ENCODE measurements around the gene MICALL2. TPM values are rescaled to one million over a fixed set of nuclear protein-coding genes. Genes with fewer than 3 reads are reported as not detected.

The MICALL2 gene
- total RNA-seq, 4 donors from 2014 or later: 9.1 to 18.3 (median 14.6) TPM

DNA sequence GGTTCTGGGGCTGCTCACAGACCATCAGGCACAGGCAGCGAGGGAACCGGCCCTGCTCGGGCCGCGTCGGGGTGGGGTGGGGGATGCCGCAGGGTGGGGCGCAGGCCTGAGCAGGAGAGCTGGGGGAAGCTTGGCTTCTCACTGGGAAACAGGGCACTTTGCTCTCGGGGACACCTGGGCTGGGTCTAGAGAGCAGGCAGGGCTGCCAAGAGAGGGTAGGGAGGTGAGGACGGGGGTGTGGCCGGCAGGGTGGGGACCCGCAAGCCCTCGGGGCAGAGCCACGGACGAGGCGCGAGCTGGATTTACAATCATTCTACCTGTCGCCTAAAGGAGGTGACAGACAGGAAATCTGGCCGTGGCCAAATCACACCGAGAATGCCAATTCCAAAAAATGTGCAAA is 33.9 kb upstream of the MICALL2 start:
- Histone ChIP-seq H3K4me1 (no peaks in the 10 kb centered on the region), H3K9me3 (no peaks in the 10 kb centered on the region), H3K27me3 (no peaks in the 10 kb centered on the region), H3K27ac (replicated peaks in 1 of 4) (no peak overlapping the region), H3K4me3 (no peak overlapping the region), H3K36me3 (peaks cover 56 to 100% (median 99%) of the 10 kb centered on the region in 4 donors)
- intact Hi-C loops (cut with DNase I): no loop called here
- DNase-seq (ENCODE audit: extremely low spot score): no peak
- no peak for TF ChIP-seq POLR2A (IDR thresholded peaks at IDR 0.05; ENCODE audit: low read depth)
- no peak for TF ChIP-seq POLR2AphosphoS5 (IDR thresholded peaks at IDR 0.05)
- WGBS: 93% methylated on average over 20 of the region's 20 CpGs

DNA sequence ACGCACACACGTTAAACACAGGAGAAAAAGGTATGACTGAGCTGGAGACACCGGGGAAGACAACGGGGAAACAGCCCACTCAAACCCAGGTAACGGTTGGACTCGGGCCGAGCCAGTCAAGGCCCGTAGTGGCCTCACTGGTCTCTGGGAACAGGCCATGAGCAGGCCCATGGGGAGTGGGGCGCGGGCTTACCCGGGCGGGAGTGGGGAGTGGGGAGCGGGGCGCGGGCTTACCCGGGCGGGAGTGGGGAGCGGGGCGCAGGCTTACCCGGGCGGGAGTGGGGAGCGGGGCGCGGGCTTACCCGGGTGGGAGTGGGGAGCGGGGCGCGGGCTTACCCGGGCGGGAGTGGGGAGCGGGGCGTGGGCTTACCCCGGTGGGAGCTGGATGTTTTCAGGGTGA is 33.4 kb upstream of the MICALL2 start:
- TF ChIP-seq POLR2AphosphoS5 (IDR thresholded peaks at IDR 0.05) (no peak), EP300 (IDR thresholded peaks at IDR 0.05) (no peak), POLR2A (IDR thresholded peaks at IDR 0.05; ENCODE audit: low read depth) (no peak)
- TF ChIP-seq, protein P1, sequence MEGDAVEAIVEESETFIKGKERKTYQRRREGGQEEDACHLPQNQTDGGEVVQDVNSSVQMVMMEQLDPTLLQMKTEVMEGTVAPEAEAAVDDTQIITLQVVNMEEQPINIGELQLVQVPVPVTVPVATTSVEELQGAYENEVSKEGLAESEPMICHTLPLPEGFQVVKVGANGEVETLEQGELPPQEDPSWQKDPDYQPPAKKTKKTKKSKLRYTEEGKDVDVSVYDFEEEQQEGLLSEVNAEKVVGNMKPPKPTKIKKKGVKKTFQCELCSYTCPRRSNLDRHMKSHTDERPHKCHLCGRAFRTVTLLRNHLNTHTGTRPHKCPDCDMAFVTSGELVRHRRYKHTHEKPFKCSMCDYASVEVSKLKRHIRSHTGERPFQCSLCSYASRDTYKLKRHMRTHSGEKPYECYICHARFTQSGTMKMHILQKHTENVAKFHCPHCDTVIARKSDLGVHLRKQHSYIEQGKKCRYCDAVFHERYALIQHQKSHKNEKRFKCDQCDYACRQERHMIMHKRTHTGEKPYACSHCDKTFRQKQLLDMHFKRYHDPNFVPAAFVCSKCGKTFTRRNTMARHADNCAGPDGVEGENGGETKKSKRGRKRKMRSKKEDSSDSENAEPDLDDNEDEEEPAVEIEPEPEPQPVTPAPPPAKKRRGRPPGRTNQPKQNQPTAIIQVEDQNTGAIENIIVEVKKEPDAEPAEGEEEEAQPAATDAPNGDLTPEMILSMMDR (IDR thresholded peaks at IDR 0.05): no peak

DNA sequence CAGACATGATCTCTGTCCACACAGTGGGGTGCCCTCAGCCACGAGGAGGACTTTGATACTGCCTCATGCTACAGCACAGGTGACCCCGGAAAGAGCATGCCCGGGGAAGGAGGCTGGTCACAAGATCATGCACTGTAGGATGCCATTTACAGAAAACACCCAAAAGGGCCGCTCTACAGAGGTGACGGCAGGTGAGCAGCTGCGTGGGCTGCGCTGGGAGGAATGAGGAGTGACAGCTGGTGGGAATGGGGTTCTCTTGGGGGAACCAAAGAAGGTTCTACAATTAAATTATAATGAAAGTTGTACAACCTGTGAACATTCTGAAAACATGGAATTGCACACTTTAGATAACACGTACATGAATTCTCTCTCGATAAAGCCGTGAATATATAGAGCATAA is 33.0 kb upstream of the MICALL2 start:
- no peaks in the 10 kb centered on the region for H3K9me3 ChIP-seq
- intact Hi-C loops (cut with DNase I): no loop called here
- TF ChIP-seq, protein P1 (IDR thresholded peaks at IDR 0.05): no peak
- no peak for TF ChIP-seq POLR2A (IDR thresholded peaks at IDR 0.05; ENCODE audit: low read depth)
- TF ChIP-seq POLR2AphosphoS5 (IDR thresholded peaks at IDR 0.05): no peak
- no peak for TF ChIP-seq EP300 (IDR thresholded peaks at IDR 0.05)
- 91% methylated on average over 10 of the region's 10 CpGs for WGBS
- no peak overlapping the region for H3K4me3 ChIP-seq
- H3K4me1 ChIP-seq: no peaks in the 10 kb centered on the region
- H3K27me3 ChIP-seq: no peaks in the 10 kb centered on the region
- peaks cover 52 to 100% (median 99%) of the 10 kb centered on the region in 4 donors for H3K36me3 ChIP-seq
- no peak overlapping the region for H3K27ac ChIP-seq (replicated peaks in 1 of 4)
- no peak for DNase-seq (ENCODE audit: extremely low spot score)

More for the DNA sequence above, 33.4 kb upstream of the MICALL2 start:
- H3K9me3 ChIP-seq: no peaks in the 10 kb centered on the region
- no peaks in the 10 kb centered on the region for H3K4me1 ChIP-seq
- no peaks in the 10 kb centered on the region for H3K27me3 ChIP-seq
- WGBS: 83% methylated on average over 33 of the region's 33 CpGs
- intact Hi-C loops (cut with DNase I): no loop called here
- H3K27ac ChIP-seq (replicated peaks in 1 of 4): no peak overlapping the region
- H3K36me3 ChIP-seq: peaks cover 52 to 100% (median 99%) of the 10 kb centered on the region in 4 donors
- no peak for DNase-seq (ENCODE audit: extremely low spot score)
- no peak overlapping the region for H3K4me3 ChIP-seq

DNA sequence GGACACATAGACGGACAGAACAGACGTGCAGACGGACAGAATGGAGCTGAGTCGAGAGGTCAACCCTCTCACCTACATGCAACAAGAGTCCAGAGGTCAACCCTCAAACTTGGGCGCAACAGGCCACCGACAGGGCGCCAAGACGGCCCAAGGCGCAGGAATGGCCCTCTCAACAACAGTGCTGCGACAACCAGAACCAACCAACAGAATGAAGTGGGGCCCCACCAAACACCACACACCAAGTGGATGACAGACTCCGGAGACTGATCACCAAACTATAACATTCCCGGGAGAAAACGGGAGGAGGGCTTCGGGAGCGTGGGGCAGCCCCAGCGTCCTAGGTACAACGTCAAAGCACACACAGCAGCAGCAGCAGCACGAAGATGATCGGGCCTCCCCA is 31.6 kb upstream of the MICALL2 start:
- DNase-seq (ENCODE audit: extremely low spot score): no peak
- Histone ChIP-seq H3K9me3 (no peaks in the 10 kb centered on the region), H3K4me3 (no peak overlapping the region), H3K27ac (replicated peaks in 1 of 4) (no peak overlapping the region), H3K36me3 (peaks cover 55 to 100% (median 99%) of the 10 kb centered on the region in 4 donors), H3K27me3 (no peaks in the 10 kb centered on the region), H3K4me1 (no peaks in the 10 kb centered on the region)
- no peak for TF ChIP-seq EP300 (IDR thresholded peaks at IDR 0.05)
- TF ChIP-seq, protein P1 (IDR thresholded peaks at IDR 0.05): no peak
- TF ChIP-seq POLR2A (IDR thresholded peaks at IDR 0.05; ENCODE audit: low read depth): no peak
- 94% methylated on average over 14 of the region's 19 CpGs for WGBS
- intact Hi-C loops (cut with DNase I): no loop called here

DNA sequence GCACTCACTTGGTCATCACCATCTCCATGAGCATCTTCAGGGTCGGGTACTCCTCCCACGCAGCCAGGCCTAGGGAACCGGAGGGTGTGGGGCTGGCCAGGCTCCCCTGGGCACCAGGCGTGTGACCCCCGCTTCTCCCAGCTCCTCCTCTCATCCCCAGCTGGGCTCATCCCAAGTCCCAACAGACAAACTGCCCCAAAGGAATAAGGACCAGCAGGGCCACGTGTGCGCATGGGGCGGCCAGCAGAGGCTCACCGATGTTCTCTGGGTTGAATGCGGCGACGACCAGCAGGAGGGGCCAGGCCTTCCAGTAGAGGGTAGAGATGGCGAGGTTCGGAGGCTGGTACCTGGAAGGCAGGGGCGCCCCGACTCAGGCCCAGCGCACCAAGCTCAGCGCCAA is 30.1 kb upstream of the MICALL2 start:
- no peak for DNase-seq (ENCODE audit: extremely low spot score)
- H3K4me3 ChIP-seq: no peak overlapping the region
- TF ChIP-seq, protein P1 (IDR thresholded peaks at IDR 0.05): no peak
- TF ChIP-seq POLR2A (IDR thresholded peaks at IDR 0.05; ENCODE audit: low read depth) (no peak), EP300 (IDR thresholded peaks at IDR 0.05) (no peak), POLR2AphosphoS5 (IDR thresholded peaks at IDR 0.05) (no peak)
- no peak overlapping the region for H3K27ac ChIP-seq (replicated peaks in 1 of 4)
- no peaks in the 10 kb centered on the region for H3K27me3 ChIP-seq
- H3K36me3 ChIP-seq: peaks cover 62 to 100% (median 99%) of the 10 kb centered on the region in 4 donors
- H3K9me3 ChIP-seq: no peaks in the 10 kb centered on the region
- no peaks in the 10 kb centered on the region for H3K4me1 ChIP-seq
- WGBS: 83% methylated on average over 7 of the region's 18 CpGs
- intact Hi-C loops (cut with DNase I): no loop called here
